ENCODE measurements around the gene SH3GL2.

- TF ChIP-seq TCF7L2 (IDR thresholded peaks at IDR 0.05; ENCODE audit: low read depth, low read length) (no peak), CTCF (IDR thresholded peaks at IDR 0.05) (no peak), SIN3A (IDR thresholded peaks at IDR 0.05; ENCODE audit: borderline replicate concordance, insufficient read depth, low read depth, low read length) (no peak), POLR2AphosphoS5 (IDR thresholded peaks at IDR 0.05; ENCODE audit: low read depth, low read length) (no peak), REST (IDR thresholded peaks at IDR 0.05; ENCODE audit: insufficient read depth in 1 of 2, low read depth in 2 of 2, low read length in 1 of 2) (no peak)
Observed at GRCh38 chr9:17614250-17614649, 35.4 kb downstream of the SH3GL2 start.

All from Panc1 (cell line).